Epithelial cell of esophagus (primary cell): Measurements from ENCODE around the gene ARID1B.

ENCODE experiments used
- DNase-seq: peaks from one replicate; pipeline ENCODE4 v3.0.0; 2010; ENCODE audit warnings: low read depth
- H3K4me3 ChIP-seq: 2 replicates; pipeline ENCODE4 v1.5.1; 2011; ENCODE audit warnings: mild to moderate bottlenecking, low read length, control low read depth
- CTCF ChIP-seq: IDR thresholded peaks from 2 replicates; pipeline ENCODE4 v1.5.1; 2011; ENCODE audit warnings: low read depth, mild to moderate bottlenecking, low read length, control low read depth, inconsistent platforms; ENCODE audit not compliant: insufficient read depth; ENCODE audit errors: missing control alignments

ARID1B gene

GRCh38 chr6:157064502-157064901, 287.3 kb downstream of the ARID1B start:
- no peak overlapping the region for H3K4me3 ChIP-seq
- TF ChIP-seq CTCF = no peak
- DNase-seq = no peak

DNA sequence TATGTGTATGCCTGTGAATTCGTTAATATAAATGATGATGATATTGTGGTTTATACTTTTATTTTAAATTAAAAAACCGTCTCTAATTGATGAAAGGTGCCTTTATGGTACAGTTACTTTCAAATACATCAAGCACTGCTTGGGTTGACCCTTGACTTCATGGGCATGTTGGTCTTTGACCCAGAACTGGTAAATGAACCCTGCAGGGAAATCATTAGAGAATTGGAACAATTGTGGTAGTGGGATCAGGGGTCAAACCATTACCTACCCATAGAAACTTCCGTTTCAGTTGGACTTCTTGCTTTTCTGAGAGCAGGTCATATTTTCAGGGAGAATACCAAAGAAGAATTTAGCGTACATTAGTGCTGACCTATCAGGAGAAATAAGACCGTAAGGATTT, 288.2 kb downstream of the ARID1B start:
- no peak overlapping the region for H3K4me3 ChIP-seq
- no peak for DNase-seq
- no peak for TF ChIP-seq CTCF

- no peak for DNase-seq
- no peak overlapping the region for H3K4me3 ChIP-seq
- no peak for TF ChIP-seq CTCF
Measured at GRCh38 chr6:157066781-157067491, 289.8 kb downstream of the ARID1B start.

DNA sequence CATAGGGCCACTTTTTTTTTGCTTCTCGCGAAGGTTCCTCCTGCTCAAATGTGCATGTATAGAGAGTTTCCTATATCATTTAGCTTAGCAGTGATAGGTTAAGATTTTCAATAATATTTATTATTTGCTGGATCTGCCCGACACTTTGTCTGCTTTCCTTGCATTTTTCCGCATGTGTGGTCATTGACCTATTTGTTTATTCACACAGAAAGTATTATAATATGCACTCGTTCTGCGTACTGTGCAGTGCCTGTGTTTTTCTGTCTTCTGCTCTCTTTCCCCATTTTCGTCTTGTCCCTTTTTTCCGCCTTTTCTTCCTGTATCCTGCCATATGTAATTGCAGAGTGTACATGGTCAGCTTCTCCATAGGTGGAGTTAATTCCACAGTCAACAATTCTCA, 290.3 kb downstream of the ARID1B start:
- H3K4me3 ChIP-seq = no peak overlapping the region
- no peak for DNase-seq
- no peak for TF ChIP-seq CTCF

- peak; percentile 31 for DNase-seq
- TF ChIP-seq CTCF = no peak
- H3K4me3 ChIP-seq = no peak overlapping the region
Measured at GRCh38 chr6:157068691-157069324, 291.6 kb downstream of the ARID1B start.

GRCh38 chr6:157069585-157069984, 292.4 kb downstream of the ARID1B start:
- DNase-seq = no peak
- no peak overlapping the region for H3K4me3 ChIP-seq
- no peak for TF ChIP-seq CTCF

DNA sequence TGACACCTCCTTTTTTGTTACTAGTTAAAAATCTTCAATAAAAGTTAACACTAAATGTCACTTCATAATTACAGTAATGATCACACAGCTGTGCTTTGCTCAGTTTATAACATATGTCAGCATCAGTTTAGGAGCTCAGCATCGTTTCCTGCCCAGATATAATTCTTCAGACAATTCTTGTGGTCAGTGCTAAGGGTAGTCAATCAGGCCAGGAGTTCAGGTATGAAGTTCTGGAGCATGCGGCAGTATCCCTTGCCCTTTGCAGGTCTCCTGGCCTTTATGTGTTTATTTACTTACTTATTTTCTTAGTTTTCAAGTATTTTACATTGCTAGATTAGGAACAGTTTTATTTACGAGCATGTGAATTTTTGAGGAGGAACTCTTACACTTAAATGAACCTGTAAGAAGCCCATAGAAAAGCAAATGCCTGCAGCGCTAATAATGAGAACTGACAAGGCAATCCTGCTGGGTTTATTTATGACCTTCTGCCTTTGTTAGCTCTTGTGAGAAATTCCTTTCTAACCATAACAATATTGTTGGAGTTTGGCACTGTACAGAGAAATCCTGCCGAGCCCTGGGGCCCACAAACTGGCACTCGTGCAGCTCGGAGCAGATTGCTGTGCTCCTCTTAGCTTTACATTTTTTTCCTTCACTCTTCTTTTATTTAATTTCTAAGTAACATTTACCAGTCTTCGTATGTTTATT, 293.4 kb downstream of the ARID1B start:
- no peak for TF ChIP-seq CTCF
- H3K4me3 ChIP-seq = no peak overlapping the region
- DNase-seq = no peak
